Measurements from ENCODE around the gene SLC9B1.

GRCh38 chr4:103054030-103054429 is 34.5 kb upstream of the SLC9B1 start:
- TF ChIP-seq CTCF (IDR thresholded peaks at IDR 0.05) (no peak), POLR2A (IDR thresholded peaks at IDR 0.05) (no peak)

Data from testis (tissue), 2 donors.